ENCODE results near the gene JAKMIP2. TPM values are rescaled to one million over a fixed set of nuclear protein-coding genes. Genes with fewer than 3 reads are reported as not detected.

JAKMIP2 gene
- polyA plus RNA-seq, 1 donor from 2014 or later, result 46.3 TPM

DNA sequence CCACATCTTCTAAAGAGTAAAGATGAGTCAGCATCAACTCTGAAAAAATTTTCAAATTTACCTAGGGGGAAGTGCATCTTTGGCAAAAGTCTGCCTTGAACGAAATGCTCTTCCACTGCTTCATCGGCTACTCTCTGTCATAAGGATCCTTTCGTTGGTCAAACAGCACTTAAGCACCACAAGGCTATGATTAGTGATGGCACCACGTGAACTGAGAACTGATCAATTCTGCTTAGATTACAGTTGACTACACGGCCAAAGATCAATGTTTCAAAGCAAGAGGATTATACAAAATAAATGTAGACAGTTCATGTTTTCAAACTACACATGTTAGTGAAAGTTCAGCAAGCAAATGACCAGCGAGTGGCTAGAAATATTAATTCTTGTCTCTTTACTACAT, 9.4 kb downstream of the JAKMIP2 start:
- no peak overlapping the region for H2AFZ ChIP-seq (ENCODE audit: low read depth, low read length)
- H3K79me2 ChIP-seq (replicated peaks; ENCODE audit: insufficient read depth, low read length), result peaks cover 97% of the 10 kb centered on the region
- no peak overlapping the region for H3K27ac ChIP-seq (ENCODE audit: low read length)
- no peaks in the 10 kb centered on the region for H4K20me1 ChIP-seq (ENCODE audit: insufficient read depth)
- H3K27me3 ChIP-seq (ENCODE audit: insufficient read depth, low read depth, low read length), result no peaks in the 10 kb centered on the region
- H3K9me3 ChIP-seq (ENCODE audit: low read length), result no peaks in the 10 kb centered on the region
- no peaks in the 10 kb centered on the region for H3K9me2 ChIP-seq (ENCODE audit: insufficient read depth, low read length)
- no peak overlapping the region for H3K4me2 ChIP-seq (ENCODE audit: low read length)
- H3K4me3 ChIP-seq (ENCODE audit: low read length), result no peak overlapping the region
- no peak overlapping the region for H3K9ac ChIP-seq (ENCODE audit: low read length)
- H3K36me3 ChIP-seq (ENCODE audit: insufficient read depth, low read length), result no peaks in the 10 kb centered on the region
- no peaks in the 10 kb centered on the region for H3F3A ChIP-seq (ENCODE audit: insufficient read depth, low read length, poor library complexity, severe bottlenecking)
- TF ChIP-seq TAF1 (IDR thresholded peaks at IDR 0.05; ENCODE audit: low read depth), result no peak
- no peak for TF ChIP-seq POLR2AphosphoS5 (IDR thresholded peaks at IDR 0.05)
- no peak for TF ChIP-seq RAD21 (conservative IDR thresholded peaks at IDR 0.05)
- no peak for TF ChIP-seq SMC3 (conservative IDR thresholded peaks at IDR 0.05; ENCODE audit: poor library complexity)
- no peak for TF ChIP-seq EP300 (conservative IDR thresholded peaks at IDR 0.05; ENCODE audit: poor library complexity, severe bottlenecking)
- TF ChIP-seq EZH2 (IDR thresholded peaks at IDR 0.05; ENCODE audit: borderline replicate concordance, insufficient read depth, low read length, poor library complexity, severe bottlenecking), result no peak
- no peak for TF ChIP-seq MXI1 (conservative IDR thresholded peaks at IDR 0.05; ENCODE audit: poor library complexity, severe bottlenecking)
- TF ChIP-seq, protein P1, sequence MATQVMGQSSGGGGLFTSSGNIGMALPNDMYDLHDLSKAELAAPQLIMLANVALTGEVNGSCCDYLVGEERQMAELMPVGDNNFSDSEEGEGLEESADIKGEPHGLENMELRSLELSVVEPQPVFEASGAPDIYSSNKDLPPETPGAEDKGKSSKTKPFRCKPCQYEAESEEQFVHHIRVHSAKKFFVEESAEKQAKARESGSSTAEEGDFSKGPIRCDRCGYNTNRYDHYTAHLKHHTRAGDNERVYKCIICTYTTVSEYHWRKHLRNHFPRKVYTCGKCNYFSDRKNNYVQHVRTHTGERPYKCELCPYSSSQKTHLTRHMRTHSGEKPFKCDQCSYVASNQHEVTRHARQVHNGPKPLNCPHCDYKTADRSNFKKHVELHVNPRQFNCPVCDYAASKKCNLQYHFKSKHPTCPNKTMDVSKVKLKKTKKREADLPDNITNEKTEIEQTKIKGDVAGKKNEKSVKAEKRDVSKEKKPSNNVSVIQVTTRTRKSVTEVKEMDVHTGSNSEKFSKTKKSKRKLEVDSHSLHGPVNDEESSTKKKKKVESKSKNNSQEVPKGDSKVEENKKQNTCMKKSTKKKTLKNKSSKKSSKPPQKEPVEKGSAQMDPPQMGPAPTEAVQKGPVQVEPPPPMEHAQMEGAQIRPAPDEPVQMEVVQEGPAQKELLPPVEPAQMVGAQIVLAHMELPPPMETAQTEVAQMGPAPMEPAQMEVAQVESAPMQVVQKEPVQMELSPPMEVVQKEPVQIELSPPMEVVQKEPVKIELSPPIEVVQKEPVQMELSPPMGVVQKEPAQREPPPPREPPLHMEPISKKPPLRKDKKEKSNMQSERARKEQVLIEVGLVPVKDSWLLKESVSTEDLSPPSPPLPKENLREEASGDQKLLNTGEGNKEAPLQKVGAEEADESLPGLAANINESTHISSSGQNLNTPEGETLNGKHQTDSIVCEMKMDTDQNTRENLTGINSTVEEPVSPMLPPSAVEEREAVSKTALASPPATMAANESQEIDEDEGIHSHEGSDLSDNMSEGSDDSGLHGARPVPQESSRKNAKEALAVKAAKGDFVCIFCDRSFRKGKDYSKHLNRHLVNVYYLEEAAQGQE (IDR thresholded peaks at IDR 0.05; ENCODE audit: borderline replicate concordance), result no peak

DNA sequence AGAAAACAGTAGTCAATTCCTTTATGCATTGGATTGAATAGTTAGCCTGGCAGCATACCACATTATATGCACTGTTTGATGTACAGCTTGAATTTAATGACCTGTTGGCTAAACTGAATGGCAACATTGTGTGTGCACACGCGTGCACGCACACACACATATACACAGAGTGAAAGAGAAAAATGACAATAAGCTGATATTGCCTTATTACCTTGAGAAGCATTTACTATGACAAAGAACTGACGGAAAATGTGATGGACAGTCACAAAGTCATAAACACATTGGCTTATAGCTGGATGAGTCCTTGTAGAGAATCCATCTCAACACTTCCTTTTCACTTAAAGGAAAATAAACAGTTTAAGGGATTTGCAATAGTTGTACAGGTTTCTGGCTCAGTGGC, 15.5 kb downstream of the JAKMIP2 start:
- Histone ChIP-seq H2AFZ (ENCODE audit: low read depth, low read length) (no peak overlapping the region), H3K9ac (ENCODE audit: low read length) (no peak overlapping the region), H4K20me1 (ENCODE audit: insufficient read depth) (peaks cover 4% of the 10 kb centered on the region), H3K4me3 (ENCODE audit: low read length) (peak overlapping the region; percentile 18), H3K4me2 (ENCODE audit: low read length) (no peak overlapping the region), H3K79me2 (replicated peaks; ENCODE audit: insufficient read depth, low read length) (peaks cover 75% of the 10 kb centered on the region), H3K9me2 (ENCODE audit: insufficient read depth, low read length) (no peaks in the 10 kb centered on the region), H3K36me3 (ENCODE audit: insufficient read depth, low read length) (no peaks in the 10 kb centered on the region), H3K27me3 (ENCODE audit: insufficient read depth, low read depth, low read length) (no peaks in the 10 kb centered on the region), H3K9me3 (ENCODE audit: low read length) (no peaks in the 10 kb centered on the region), H3F3A (ENCODE audit: insufficient read depth, low read length, poor library complexity, severe bottlenecking) (peaks cover 3% of the 10 kb centered on the region), H3K27ac (ENCODE audit: low read length) (no peak overlapping the region)
- TF ChIP-seq POLR2AphosphoS5 (IDR thresholded peaks at IDR 0.05), result peak; percentile 93
- no peak for TF ChIP-seq MXI1 (conservative IDR thresholded peaks at IDR 0.05; ENCODE audit: poor library complexity, severe bottlenecking)
- TF ChIP-seq TAF1 (IDR thresholded peaks at IDR 0.05; ENCODE audit: low read depth), result no peak
- TF ChIP-seq EP300 (conservative IDR thresholded peaks at IDR 0.05; ENCODE audit: poor library complexity, severe bottlenecking), result peak; percentile 87

DNA sequence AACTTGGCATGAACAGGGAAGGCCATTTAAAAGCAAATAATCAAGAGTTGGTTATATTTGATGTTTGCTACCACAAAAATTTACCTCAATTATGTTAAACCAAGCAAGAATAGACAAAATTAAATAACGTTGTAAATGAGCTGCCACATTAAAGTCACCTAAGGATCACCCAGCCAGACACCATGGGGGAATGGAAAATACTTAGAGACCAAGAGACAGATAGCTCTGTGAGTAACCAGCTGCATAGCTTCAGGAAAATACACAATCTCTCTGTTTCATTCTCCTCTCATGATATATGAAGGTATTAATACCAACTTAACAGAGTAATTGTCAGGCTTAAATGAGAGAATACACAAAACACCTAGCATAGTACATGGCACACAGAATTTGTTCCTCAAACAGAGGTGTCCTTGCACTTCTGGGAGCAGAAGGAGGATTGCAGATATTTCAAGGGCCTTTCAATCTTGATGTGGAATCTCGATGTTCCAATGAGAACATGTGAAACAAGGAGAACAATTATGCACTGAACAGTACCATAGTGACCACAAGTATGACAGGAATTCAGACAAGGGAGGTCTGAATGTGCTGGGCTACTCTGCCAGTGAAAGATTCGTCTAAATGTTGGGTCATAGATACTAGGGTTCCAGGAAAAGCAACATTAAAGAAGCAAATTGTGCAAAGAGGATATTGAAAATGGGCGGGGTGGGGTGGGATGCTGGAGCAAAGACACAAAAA, 18.6 kb downstream of the JAKMIP2 start:
- H3K27ac ChIP-seq (ENCODE audit: low read length), result no peak overlapping the region
- peaks cover 53% of the 10 kb centered on the region for H3K79me2 ChIP-seq (replicated peaks; ENCODE audit: insufficient read depth, low read length)
- no peak overlapping the region for H3K4me3 ChIP-seq (ENCODE audit: low read length)
- no peak for TF ChIP-seq TAF1 (IDR thresholded peaks at IDR 0.05; ENCODE audit: low read depth)
- no peak for TF ChIP-seq POLR2AphosphoS5 (IDR thresholded peaks at IDR 0.05)
- TF ChIP-seq EP300 (conservative IDR thresholded peaks at IDR 0.05; ENCODE audit: poor library complexity, severe bottlenecking), result no peak
- TF ChIP-seq, protein P2, sequence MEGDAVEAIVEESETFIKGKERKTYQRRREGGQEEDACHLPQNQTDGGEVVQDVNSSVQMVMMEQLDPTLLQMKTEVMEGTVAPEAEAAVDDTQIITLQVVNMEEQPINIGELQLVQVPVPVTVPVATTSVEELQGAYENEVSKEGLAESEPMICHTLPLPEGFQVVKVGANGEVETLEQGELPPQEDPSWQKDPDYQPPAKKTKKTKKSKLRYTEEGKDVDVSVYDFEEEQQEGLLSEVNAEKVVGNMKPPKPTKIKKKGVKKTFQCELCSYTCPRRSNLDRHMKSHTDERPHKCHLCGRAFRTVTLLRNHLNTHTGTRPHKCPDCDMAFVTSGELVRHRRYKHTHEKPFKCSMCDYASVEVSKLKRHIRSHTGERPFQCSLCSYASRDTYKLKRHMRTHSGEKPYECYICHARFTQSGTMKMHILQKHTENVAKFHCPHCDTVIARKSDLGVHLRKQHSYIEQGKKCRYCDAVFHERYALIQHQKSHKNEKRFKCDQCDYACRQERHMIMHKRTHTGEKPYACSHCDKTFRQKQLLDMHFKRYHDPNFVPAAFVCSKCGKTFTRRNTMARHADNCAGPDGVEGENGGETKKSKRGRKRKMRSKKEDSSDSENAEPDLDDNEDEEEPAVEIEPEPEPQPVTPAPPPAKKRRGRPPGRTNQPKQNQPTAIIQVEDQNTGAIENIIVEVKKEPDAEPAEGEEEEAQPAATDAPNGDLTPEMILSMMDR (IDR thresholded peaks at IDR 0.05; ENCODE audit: poor library complexity, severe bottlenecking), result no peak
- TF ChIP-seq, protein P1 (IDR thresholded peaks at IDR 0.05; ENCODE audit: borderline replicate concordance), result no peak
- TF ChIP-seq EZH2 (IDR thresholded peaks at IDR 0.05; ENCODE audit: borderline replicate concordance, insufficient read depth, low read length, poor library complexity, severe bottlenecking), result no peak
- TF ChIP-seq MXI1 (conservative IDR thresholded peaks at IDR 0.05; ENCODE audit: poor library complexity, severe bottlenecking), result no peak
- no peak for TF ChIP-seq SMC3 (conservative IDR thresholded peaks at IDR 0.05; ENCODE audit: poor library complexity)
- no peak for TF ChIP-seq RAD21 (conservative IDR thresholded peaks at IDR 0.05)
- H3K4me2 ChIP-seq (ENCODE audit: low read length), result no peak overlapping the region
- H2AFZ ChIP-seq (ENCODE audit: low read depth, low read length), result no peak overlapping the region
- H3K36me3 ChIP-seq (ENCODE audit: insufficient read depth, low read length), result no peaks in the 10 kb centered on the region
- no peaks in the 10 kb centered on the region for H3K9me3 ChIP-seq (ENCODE audit: low read length)
- no peaks in the 10 kb centered on the region for H3K9me2 ChIP-seq (ENCODE audit: insufficient read depth, low read length)
- H3K9ac ChIP-seq (ENCODE audit: low read length), result no peak overlapping the region
- H3K27me3 ChIP-seq (ENCODE audit: insufficient read depth, low read depth, low read length), result no peaks in the 10 kb centered on the region
- H4K20me1 ChIP-seq (ENCODE audit: insufficient read depth), result peaks cover 4% of the 10 kb centered on the region
- peaks cover 3% of the 10 kb centered on the region for H3F3A ChIP-seq (ENCODE audit: insufficient read depth, low read length, poor library complexity, severe bottlenecking)
